HL-60/S4 treated with retinoic acid at 250 ng/mL for 4 days and 3 days (cell line): Measurements from ENCODE around the gene AHRR.
"Not testable (repeated sequence)": the region's sequence is repeated elsewhere in the genome, so short reads cannot be mapped to it uniquely, and the experiment has no call there.

Source experiments
- in situ Hi-C: fragments of 300-500 bp; cut with MboI; formaldehyde crosslinking; loops from 2 replicates; pipeline ENCODE4 v1.7.0; 2022; ENCODE audit warnings: low sequenced_read_pairs

The AHRR gene

DNA sequence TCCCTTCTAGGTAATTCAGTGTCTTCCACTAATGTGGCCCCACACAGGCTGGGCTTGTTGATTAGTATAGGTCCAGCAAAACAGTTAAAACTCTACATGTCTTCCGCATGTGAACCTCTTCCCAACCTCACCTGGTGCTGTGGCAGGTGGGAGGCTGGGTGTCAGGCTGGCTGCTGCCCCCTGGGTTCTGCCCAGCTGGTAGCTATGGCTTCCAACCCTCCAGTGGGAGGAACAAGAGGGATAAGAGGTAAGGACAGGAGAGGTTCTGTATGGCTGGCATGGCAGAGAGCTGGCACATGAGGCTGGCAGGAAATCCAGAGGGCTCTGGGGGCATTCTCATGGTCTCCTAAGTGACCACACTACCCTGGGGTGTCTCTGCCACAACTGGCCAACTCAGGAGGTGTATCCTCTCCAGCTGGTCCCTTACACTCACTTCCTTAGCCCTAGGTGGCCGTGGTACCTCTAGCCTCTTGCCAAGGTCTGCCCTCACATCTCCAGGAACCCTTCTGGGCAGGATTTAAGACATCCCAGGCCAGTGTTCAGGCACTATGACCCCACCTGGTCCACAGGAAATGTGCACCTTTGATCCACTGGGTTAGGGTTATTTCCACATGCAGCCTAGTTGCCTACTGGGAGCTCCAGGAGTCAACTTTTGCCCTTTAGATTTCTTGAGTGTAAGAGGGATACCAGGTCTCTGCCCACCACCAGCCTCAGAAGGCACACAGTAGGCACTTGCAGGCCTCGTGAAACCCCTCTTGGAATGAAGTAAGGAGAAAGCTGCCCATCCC, 41.7 kb downstream of the AHRR start:
- in situ Hi-C loops: no loop called here

DNA sequence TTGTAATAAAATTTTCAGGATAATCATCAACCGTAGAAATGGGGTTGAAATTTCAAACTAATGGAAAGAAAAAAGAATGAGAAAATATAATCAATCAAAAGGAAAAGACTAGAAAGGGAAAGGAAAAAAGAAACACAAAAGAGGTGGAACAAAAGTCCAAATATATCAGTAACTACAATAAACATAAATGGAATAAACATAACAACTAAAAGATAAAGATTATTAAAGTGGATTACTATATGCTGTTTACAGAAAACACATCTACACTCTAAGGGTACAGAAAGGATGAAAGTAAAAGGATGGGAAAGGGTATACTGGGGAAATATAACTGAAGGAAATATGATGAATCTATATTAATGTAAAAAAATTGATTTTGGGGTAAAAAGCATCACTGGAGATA, 43.0 kb downstream of the AHRR start:
- in situ Hi-C loops: no loop called here

DNA sequence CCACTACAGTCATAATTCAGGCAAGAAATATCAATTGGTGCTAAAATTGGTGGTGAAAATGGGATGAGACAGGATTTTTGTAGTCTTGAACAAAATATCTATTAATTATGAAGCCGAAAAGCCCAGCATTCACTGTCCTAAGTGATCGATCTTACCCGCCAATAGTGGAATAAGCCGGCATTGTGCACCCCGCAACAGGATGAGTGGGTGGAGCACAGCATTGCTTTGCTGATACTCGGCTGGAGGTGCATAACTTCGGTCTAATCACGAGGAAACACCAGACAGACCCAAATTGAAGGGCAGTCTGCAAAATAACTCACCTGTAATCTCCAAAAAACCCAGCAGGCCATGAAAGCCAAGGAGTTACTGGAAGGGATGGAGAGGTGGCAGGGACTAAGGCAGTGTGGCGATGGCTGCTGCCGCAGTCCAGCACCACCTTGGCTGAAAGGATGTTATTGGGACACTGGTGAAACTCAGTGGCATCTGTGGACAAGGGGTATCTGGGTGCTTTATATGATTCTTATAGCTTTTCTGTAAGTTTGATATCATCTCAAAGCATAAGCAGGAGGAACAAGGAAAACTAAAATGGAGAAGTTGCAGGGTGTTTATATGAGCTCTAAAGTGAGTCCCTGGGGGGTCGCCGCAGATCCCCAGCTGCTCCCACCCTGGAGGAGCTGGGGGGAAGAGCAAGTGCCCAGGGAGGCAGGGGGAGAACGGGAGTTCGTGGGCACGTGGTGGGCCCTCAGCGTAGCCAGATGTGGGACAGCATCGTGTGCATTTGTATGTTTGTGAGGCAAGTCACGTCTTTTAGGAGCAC, 45.2 kb downstream of the AHRR start:
- in situ Hi-C loops: no loop called here

DNA sequence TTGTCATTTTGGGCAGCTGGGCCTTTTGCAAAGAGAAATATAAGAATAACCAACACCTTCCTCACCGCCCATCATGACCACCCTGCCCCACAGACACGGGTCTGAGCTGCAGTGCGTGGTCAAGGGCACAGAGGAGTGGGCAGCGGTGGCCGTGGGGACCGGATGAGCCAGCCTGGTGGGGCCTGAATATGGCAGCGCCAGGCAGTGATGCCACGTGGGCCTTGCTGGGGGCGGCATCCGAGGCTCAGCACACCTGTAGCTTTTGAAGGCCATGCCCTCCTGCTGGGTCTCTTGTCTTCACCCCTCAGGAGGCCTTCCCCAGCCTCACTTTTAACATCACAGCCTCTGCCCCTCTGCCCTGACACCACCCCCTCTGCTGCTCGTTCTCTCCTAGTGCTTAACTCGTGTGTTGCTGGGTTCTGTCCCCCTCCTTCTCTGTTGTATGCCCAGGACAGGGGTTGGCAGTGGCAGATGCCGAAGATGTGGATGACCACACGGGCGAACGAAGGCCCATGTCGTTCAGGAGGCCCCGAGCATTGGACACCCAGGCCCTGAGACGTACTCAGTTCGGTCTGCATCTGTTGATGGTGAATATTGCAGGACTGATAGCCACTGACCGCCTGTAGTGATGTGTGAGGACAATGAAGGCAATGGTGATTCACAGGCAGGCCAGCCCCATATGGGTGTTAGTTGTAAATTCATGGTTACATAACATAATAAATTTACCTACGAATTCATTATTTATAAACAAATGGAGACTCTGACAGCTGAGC, 46.0 kb downstream of the AHRR start:
- in situ Hi-C loops: no loop called here

DNA sequence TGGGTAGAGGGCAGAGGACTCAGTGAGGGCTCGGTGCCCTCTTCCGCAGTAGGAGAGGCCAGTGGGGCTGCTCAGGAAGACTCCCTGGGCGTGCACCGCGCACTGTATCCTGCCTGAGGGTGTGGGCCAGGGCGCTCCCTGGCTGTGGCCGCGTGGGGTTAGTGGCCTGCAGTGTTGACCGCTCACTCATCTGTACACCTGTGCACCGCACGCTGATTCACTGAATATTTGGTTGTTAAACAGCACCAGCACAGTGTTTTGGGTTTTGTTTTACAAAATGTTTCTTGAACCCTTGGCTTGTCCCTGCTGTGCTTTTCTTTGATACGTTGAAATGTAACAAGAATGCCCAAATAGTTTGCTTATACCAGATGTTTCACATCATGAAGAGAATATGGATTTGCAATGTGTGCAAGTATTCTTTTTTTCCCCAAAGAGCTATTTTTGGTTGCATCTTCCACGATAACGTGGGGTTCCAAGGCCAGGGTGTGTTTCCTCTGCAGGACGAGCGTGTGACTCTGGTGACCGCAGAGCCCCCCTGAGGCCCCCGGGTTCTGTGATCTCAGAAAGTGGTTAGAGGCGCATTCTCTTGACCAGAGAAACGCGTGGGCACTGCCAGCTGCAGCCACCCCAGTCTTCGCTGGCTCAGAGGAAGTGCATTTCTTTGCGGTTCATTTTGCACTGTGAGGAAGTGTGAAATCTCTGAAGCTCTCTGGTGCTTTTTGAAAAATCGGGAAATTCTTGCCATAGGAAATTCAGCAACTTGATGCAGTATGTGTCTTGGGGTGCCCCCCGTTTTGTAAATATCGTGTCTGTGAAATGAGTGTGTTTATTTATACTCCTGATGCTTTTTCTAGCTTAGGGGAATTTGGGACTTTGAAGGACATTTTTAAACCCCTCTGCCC, 46.9 kb downstream of the AHRR start:
- in situ Hi-C loops: no loop called here

DNA sequence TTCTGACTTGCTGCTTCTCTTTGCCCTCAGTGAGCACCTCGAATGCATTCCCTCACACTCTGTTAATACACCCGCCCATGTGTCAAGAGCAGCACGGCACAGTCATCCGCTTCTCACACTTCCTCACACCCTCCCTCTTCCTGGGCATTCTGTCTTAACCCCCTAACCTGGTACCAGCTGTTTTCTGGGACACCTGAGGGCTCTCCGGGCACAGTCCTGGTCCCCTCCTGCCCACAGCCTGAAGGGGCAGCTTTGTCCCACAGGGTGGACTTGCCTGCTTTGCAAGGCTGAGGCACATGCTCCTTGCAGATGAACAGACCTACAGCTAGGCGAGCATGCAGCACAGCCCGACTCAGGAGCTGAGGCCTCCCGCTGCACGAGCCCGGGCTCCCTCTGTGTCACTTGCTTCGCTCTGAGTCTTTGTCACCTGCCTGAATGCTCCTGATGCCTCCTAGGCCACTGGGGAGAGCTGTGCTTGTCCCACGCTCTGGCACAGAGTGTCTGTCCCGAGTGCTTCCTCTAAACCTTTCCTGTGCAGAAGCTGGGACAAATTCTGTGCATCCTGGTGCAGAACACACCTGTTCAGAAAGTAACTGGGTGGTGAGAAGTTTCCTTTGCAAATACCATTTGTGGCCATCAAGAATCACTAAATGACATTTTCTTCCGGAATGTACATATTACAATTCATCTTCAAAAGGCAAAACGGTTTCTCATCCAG, 47.8 kb downstream of the AHRR start:
- in situ Hi-C loops: no loop called here

DNA sequence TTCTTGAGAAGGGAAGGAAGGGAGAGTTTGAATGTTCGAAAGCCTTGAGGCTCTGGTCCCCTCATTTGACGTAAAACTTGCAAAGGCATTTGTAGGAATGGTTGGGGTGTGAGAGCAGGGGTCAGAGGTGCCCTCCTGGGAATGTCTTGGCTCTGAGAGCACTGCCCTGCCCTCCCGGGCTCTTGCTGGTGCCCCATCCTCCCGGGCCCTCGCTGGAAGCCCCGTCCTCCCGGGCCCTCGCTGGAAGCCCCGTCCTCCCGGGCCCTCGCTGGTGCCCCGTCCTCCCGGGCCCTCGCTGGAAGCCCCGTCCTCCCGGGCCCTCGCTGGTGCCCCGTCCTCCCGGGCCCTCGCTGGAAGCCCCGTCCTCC, 48.3 kb downstream of the AHRR start:
- in situ Hi-C loops: not testable (repeated sequence)

DNA sequence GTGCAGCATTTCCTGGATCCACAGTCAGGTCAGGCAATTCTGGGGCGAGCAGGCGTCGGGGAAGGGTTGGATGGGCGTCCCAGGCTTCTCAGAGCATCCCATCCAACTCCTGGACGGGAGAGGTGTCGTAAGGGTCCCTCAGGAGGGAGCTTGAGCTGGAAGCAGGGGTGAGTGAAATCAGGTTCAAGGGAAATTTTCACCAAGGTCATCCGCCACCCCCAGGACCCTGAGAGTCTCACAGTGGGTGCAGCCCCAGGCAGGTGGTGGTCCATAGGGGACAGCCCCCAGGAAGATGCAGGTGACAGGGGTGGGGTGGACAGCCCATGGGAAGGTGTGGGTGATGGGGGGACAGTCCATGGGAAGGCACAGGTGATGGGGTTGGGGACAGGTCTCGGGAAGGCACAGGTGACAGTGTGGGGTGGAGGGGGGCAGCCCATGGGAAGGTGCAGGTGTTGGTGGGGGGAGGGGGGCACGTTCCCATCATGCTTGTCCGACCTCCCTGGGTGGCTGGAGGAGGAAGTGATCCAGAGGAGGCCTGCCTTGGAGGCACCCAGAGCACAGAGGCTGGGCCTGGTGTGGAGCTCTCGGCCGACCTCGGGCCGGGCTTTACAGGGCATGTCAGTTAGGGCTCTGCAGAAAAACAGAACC, 48.9 kb downstream of the AHRR start:
- in situ Hi-C loops: no loop called here

DNA sequence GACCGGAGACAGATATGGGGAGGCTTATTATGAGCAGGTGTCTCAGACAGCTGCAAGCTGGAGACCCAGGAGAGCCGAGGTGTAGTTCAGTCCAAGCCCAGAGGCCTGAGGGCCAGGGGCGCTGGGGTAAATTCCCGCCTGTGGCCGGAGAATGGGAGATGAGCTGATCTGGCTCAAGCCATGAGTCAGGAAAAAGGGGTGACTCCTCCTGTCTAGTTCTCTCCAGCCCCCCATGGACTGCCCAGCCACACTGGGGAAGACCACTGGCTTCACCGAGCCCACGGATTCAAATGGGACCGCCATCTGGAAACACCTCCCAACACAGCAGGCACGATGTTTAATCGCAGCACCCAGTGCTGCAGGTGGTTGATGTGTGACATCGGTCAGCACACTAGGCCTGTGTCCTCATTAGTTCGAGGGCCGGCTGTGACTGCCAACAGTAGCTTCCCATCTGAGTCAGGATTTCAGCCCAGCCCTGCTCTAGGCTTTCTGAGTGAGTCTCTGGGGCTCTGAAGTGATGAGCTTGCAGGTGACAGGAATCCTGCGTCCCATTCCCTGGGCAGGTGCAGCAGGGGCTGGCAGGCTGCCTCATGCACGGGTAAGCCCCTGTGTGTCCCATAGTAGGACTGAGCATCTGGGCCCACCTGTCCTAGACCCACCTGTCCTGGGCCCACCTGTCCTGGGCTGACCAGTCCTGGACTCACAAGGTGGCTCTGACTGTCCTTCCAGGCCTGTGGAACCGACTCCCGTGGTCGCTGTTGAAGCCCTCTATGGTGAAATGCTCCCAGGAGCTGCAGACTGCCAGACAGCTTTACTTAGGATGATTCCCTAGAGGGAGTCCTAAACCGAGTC, 49.7 kb downstream of the AHRR start:
- in situ Hi-C loops: no loop called here

DNA sequence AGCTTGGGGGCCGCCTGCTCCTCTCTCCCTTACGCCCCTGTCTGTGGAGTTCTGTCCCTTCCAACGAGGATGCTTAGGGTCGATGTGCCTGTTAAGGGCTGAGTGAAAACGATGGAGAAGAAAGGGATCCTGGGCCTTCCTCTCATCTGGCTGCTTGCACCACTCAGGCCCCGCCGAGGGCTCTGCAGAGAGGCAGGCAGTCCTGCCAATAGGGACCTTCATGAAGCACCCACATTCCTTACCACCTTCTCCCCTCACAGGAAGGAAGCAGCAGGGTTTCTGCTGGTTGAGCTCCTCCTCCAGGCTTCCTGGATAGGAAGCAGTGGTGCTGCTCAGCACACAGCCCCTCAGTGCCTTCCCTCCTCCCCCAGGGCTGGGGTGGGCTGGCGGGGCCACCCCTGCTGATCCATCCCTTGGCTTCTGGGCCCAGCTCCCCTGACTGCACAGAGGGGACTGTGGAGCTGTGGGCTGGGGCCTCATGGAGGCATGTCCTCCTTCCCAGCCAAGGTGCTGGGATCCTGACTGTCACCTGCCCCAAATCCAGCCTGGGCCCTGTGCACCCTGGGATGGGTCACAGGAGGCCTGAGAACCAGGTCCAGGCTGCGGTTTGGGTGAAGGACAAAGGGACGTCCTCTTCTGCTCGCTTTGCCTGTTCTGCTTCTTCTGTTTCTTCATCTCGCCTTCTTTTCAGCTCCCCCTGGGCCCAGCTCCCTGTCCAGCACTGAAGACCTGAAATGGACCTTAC, 50.5 kb downstream of the AHRR start:
- in situ Hi-C loops: no loop called here

DNA sequence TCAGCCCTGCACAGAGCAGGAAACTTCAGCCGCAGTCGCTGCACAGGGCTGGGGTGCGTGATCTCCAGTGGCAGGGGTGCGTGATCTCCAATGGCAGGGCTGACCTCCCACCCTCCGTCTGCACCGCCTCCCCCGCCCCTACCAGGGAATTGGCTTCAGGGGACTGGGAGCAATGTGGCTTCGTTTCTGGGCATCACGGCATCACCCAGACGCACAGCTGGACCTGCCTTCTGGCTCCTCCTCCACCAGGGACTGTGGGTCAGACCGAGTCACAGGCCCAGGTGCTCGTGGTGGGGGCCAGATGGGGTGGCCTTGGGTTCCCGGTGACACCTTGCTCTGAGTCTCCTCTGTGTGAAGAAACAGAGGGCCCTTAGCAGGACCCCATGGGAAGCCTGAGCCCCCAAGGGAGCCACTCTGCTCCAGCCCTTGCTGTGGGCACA, 51.1 kb downstream of the AHRR start:
- in situ Hi-C loops: no loop called here

DNA sequence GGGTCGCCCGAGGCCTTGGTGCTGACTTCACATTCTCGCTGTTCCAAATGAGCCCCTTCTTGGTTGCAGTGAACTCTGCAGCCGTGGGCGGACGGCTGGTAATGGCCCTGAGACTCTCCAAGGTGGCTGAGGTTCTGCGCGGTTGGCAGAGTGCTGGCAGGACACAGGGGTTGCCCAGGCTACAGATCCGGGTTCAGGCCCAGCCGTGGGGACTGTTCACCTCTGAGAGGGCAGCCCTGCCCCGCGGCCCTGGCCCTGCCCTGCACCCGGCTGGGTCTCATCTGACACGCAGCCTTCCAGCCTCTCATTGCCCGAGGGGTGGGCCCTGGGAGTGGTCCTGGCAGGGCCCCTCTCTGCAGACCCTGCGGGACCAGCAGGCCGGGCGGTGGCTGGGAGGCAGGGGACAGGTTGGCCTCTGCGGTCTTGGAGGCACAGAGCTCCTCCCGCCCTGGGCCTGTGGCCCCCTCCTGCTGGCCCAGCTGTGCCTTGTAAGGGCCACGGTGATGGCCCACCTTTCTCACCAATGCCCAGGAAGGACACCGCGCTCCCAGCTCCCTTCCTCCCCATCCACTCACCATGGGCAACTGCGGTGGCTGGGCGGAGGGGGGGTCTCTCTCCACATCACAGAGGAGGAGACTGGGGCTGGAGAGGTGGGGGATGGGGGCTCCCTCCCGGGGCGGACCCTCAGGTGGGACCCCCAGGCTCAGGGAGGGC, 51.6 kb downstream of the AHRR start:
- in situ Hi-C loops: no loop called here

DNA sequence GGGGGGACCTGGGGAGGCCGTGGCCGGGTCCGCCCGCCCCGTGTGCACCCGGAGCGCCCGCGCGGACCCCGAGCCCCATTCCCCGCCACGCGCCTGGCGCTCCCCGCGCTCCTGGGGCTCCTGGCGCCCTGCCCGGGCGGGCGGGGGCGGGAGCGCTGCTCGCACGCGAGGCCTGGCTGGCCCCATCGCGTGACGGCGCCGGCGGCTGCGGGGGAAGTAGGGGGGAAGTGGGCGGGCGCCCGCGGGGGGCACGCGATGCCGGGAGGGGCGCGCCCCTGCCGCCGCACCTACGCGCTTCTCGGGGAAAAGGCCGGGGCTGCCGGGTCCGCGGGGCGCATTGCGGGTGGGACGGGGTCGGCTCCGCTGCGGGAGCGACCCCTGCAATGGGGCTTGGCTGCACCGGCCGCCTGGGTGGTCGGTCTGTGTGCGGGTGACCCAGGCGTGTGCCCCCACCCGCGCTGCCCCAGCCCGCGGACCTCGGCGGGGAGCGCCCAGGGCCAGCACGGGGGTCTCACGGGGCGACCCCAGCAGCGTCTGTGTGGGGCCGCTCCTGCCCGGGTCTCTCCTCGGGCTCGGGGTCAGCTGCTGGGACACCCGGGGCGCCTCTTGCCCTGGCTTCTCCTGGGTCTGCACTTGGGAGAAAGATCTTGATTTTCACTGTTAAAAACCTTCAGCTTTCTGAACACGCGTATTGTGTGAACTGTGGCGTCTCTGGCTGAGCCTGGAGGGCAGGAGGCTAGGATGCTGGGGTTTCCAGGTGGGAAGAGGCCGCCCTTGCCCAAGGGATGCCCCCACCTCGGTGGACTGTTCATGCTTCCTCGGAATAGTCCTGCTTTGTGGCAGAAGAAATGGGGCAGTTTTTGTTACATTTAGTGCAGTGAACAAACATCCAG, 52.4 kb downstream of the AHRR start:
- in situ Hi-C loops: no loop called here

DNA sequence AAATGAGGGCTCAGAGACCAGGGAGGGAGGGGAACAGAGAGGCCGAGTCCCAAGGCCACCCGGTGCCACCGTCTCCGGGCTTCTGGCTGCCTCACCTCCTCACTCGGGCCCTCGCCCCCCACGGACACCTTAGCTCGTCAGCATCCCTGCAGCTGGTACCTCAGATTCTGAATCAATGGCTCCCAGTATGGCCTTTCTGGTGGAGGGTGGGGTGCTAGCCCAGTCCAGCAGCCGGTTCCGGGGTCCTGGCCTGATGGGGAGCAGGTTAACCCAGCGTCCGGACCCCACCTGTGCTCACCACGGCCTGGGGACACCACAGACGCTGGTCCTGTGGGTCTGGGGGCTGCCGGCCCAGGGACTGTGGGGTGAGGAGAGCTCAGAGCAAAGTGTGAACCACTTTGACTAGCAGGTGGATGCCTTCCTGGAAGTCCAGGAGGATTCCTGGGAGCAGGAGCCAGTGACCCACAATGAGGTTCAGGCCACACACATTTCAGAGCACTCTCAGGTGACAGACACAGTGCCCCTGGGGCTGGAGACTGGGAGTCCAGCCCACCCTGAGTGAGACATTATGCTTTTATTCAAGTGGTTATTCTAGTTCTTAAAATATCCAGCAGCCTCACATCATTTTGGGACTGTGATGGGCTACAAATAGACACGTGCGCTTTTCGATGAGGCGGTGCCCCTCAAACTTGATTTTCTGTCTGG, 53.3 kb downstream of the AHRR start:
- in situ Hi-C loops: no loop called here

DNA sequence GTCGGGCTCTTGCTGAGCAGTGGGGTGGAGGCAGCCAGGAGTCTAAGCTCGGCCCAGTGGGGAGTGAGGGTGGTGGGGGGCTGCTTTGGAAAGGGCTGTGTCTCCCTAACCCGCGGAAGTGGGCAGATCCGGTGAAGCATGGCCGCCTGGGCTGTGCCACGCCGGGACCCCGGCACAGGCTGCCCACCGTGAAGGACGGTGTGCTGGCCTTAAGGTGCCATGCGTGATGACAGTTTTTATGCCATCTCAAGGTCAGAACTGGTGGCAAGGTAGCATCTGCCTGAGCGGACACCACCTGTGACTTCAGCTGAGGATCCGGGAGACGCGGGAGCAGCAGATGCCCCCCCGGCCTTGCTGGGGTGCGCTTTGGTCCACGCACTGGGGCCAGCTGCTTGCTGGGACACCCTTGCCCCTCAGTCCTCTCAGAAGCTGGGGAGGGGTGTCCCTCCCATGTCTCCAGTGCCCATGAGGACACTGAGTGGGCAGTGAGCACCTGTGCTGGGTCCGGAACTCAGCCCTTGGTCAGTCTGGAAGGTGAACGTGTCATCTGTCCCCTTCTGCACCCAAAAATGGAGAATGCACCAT, 53.9 kb downstream of the AHRR start:
- in situ Hi-C loops: no loop called here
